Stimulated activated CD4-positive, alpha-beta T cell treated with anti-CD3 and anti-CD28 coated beads, TNF-alpha, amount 100 ng/mL, for 1 hour (primary cell): ENCODE data around the gene ANKRD6.

Source experiments
- DNase-seq, 3 donors: peaks; one replicate each; pipeline ENCODE4 v3.0.0-alpha.2; 2020; ENCODE audit warnings: low read depth in 3 of 3, low spot score in 1 of 3

Gene ANKRD6

DNA sequence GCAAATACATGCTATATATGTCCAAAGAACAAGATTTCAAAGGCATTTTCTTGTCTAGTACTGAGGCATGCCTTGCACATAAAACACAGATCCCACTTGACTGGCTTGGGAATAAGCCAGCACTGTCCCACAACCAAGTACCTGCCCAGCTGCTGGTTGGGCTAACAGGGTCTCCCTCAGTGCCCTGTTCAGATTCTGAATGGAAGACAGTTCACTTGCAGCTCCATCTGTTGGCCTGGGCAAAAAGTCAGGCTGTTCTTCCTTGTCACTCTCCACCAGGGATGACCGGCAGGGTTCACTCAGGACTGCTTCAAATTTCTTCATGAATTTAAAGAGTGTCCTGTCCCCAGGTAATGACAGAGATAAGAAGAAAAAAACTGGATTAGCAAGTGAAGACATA lies 250.0 kb downstream of the ANKRD6 start:
- DNase-seq: no peak
